IPS-18a (cell line): ENCODE measurements around the gene MYH14.
"Not testable (repeated sequence)": the region's sequence is repeated elsewhere in the genome, so short reads cannot be mapped to it uniquely, and the experiment has no call there.

Experiments
- H3K27ac ChIP-seq: one replicate; pipeline ENCODE4 v1.5.1; 2013; ENCODE audit warnings: low read length
- H3K27me3 ChIP-seq: one replicate; pipeline ENCODE4 v1.6.1; 2013; ENCODE audit warnings: mild to moderate bottlenecking, low read length; ENCODE audit not compliant: control insufficient read depth, insufficient read depth
- H3K36me3 ChIP-seq: one replicate; pipeline ENCODE4 v1.6.1; 2013; ENCODE audit warnings: low read depth, low read length; ENCODE audit not compliant: control insufficient read depth
- H3K4me1 ChIP-seq: one replicate; pipeline ENCODE4 v1.6.1; 2013; ENCODE audit warnings: low read depth, low read length; ENCODE audit not compliant: control insufficient read depth
- H3K4me3 ChIP-seq: one replicate; pipeline ENCODE4 v1.5.1; 2013; ENCODE audit warnings: low read length
- H3K9ac ChIP-seq: one replicate; pipeline ENCODE4 v1.6.1; 2013; ENCODE audit warnings: mild to moderate bottlenecking, low read length, moderate library complexity
- H3K9me3 ChIP-seq: one replicate; pipeline ENCODE4 v1.6.1; 2013; ENCODE audit warnings: low read depth, low read length; ENCODE audit not compliant: control insufficient read depth

The MYH14 gene

GRCh38 chr19:50324331-50324730 lies 120.9 kb downstream of the MYH14 start:
- Histone ChIP-seq H3K36me3 (peaks cover 6% of the 10 kb centered on the region), H3K27ac (no peak overlapping the region), H3K4me3 (no peak overlapping the region), H3K27me3 (peaks cover 24% of the 10 kb centered on the region), H3K9ac (no peak overlapping the region), H3K4me1 (peaks cover 8% of the 10 kb centered on the region), H3K9me3 (no peaks in the 10 kb centered on the region)

- H3K9me3 ChIP-seq: no peaks in the 10 kb centered on the region
- H3K36me3 ChIP-seq: peaks cover 6% of the 10 kb centered on the region
- no peak overlapping the region for H3K27ac ChIP-seq
- peak overlapping the region; percentile 53 for H3K4me3 ChIP-seq
- peaks cover 8% of the 10 kb centered on the region for H3K4me1 ChIP-seq
- no peak overlapping the region for H3K9ac ChIP-seq
- peaks cover 24% of the 10 kb centered on the region for H3K27me3 ChIP-seq
Measured at GRCh38 chr19:50325310-50326100, 122.1 kb downstream of the MYH14 start.

DNA sequence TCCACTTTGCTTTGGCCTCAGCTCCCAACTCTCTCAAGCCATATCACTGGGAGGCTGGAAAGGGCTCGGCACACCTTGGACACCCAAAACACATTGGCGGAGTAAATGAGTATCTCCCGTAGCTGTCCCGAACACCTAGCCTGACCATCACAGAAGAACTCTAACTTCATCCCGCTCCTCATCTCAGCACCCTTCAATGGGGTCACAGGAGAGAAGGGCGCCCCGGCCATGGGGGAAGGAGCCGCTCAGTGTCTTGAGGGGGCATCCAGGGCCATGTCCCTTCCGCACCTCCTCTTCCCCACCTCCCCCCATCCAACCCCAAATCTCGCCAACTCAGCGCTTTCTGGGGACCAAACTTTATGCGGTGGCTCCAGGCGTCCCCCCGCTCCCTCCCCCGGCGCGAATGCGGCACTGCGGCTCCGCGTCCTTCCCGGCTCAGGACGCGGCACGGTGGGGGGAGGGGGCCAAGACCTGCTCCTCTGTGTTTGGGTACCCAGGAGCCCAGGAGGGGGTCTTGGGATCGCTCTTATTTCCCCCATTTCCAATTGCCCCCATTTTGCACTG lies 122.8 kb downstream of the MYH14 start:
- Histone ChIP-seq H3K9ac (no peak overlapping the region), H3K4me3 (peak overlapping the region; percentile 53)

GRCh38 chr19:50327013-50327412 lies 123.6 kb downstream of the MYH14 start:
- Histone ChIP-seq H3K27ac (no peak overlapping the region), H3K4me1 (peaks cover 16% of the 10 kb centered on the region), H3K4me3 (peak overlapping the region; percentile 53), H3K27me3 (peaks cover 24% of the 10 kb centered on the region), H3K9me3 (no peaks in the 10 kb centered on the region), H3K9ac (no peak overlapping the region), H3K36me3 (peaks cover 6% of the 10 kb centered on the region)

More for the DNA sequence above, 122.8 kb downstream of the MYH14 start:
- peaks cover 8% of the 10 kb centered on the region for H3K4me1 ChIP-seq
- H3K9me3 ChIP-seq: no peaks in the 10 kb centered on the region
- no peak overlapping the region for H3K27ac ChIP-seq
- H3K27me3 ChIP-seq: peaks cover 24% of the 10 kb centered on the region
- peaks cover 6% of the 10 kb centered on the region for H3K36me3 ChIP-seq

- H3K4me1 ChIP-seq: peaks cover 21% of the 10 kb centered on the region
- peaks cover 24% of the 10 kb centered on the region for H3K27me3 ChIP-seq
- H3K36me3 ChIP-seq: peaks cover 6% of the 10 kb centered on the region
- no peak overlapping the region for H3K27ac ChIP-seq
- H3K9me3 ChIP-seq: no peaks in the 10 kb centered on the region
- H3K4me3 ChIP-seq: peak overlapping the region; percentile 53
- H3K9ac ChIP-seq: no peak overlapping the region
Measured at GRCh38 chr19:50327461-50328223, 124.2 kb downstream of the MYH14 start.

DNA sequence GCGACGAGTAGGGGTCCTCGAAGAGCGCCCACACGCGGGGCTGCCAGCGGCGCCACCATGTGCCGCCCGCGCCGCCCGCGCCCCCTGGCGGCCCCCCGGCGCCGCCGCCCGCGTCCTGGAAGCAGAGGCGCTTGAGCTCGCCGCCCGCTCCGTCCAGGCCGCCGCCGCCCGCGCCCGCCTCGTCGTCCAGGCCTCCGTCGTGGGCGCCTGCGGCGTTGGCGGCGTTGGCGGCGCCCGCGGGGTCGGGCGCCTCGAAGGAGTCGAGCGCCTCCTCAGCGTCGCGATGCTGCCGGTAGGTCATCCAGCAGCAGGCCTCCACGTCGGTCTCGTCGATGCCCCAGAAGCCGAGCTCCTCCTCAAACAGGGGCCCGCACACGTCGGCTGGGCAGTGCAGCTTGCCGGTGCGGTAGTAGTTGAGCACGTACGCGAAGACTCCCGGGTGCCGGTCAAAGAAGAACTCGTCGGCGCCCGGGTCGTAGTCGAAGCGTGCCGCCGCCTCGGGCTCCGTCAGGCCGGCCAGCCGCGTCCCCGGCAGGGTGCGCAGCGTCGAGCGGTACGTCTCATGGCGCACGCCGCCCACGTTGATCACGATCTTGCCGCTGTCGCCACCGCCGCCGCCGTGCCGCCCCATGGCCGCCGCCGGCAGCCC lies 124.9 kb downstream of the MYH14 start:
- Histone ChIP-seq H3K36me3 (peaks cover 5% of the 10 kb centered on the region), H3K9me3 (no peaks in the 10 kb centered on the region), H3K27me3 (peaks cover 24% of the 10 kb centered on the region), H3K27ac (no peak overlapping the region), H3K9ac (no peak overlapping the region), H3K4me1 (peaks cover 21% of the 10 kb centered on the region), H3K4me3 (peak overlapping the region; percentile 59)

GRCh38 chr19:50328873-50329145 lies 125.4 kb downstream of the MYH14 start:
- H3K9ac ChIP-seq: no peak overlapping the region
- peaks cover under 1% of the 10 kb centered on the region for H3K36me3 ChIP-seq
- no peaks in the 10 kb centered on the region for H3K9me3 ChIP-seq
- peaks cover 21% of the 10 kb centered on the region for H3K4me1 ChIP-seq
- H3K27me3 ChIP-seq: peaks cover 24% of the 10 kb centered on the region
- H3K27ac ChIP-seq: no peak overlapping the region
- H3K4me3 ChIP-seq: no peak overlapping the region

- peak within 1 kb of the TSS; percentile 76 for H3K9ac ChIP-seq
- peaks cover 24% of the 10 kb centered on the region for H3K27me3 ChIP-seq
- no peaks in the 10 kb centered on the region for H3K36me3 ChIP-seq
- no peaks in the 10 kb centered on the region for H3K9me3 ChIP-seq
- H3K27ac ChIP-seq: peak within 1 kb of the TSS; percentile 81
- peaks cover 25% of the 10 kb centered on the region for H3K4me1 ChIP-seq
- H3K4me3 ChIP-seq: peak within 1 kb of the TSS; percentile 90
Measured at GRCh38 chr19:50329146-50329925, 125.9 kb downstream of the MYH14 start, which contains the start of gene KCNC3. TSS of gene KCNC3 (minus strand) at chr19:50329377. CDS start at chr19:50329082, 295 bp downstream.

GRCh38 chr19:50329926-50330294 lies 126.5 kb downstream of the MYH14 start:
- not testable (repeated sequence) for H3K36me3 ChIP-seq, H3K27ac ChIP-seq, H3K9me3 ChIP-seq
- Histone ChIP-seq H3K4me1 (peaks cover 24% of the 10 kb centered on the region), H3K27me3 (peaks cover 24% of the 10 kb centered on the region), H3K9ac (peak overlapping the region; percentile 76), H3K4me3 (peak overlapping the region; percentile 90)

GRCh38 chr19:50330365-50331078 lies 127.1 kb downstream of the MYH14 start:
- no peak overlapping the region for H3K27ac ChIP-seq
- peaks cover 24% of the 10 kb centered on the region for H3K27me3 ChIP-seq
- peak overlapping the region; percentile 90 for H3K4me3 ChIP-seq
- H3K9ac ChIP-seq: peak overlapping the region; percentile 76
- no peaks in the 10 kb centered on the region for H3K9me3 ChIP-seq
- H3K36me3 ChIP-seq: no peaks in the 10 kb centered on the region
- H3K4me1 ChIP-seq: peaks cover 20% of the 10 kb centered on the region
